SU-DHL-6 (cell line): ENCODE measurements around the gene FAIM.
"Not testable (repeated sequence)": the region's sequence is repeated elsewhere in the genome, so short reads cannot be mapped to it uniquely, and the experiment has no call there.

Experiments
- H2AFZ ChIP-seq: fragments of 200-600 bp; sonication (generic); 2 replicates; pipeline ENCODE4 v1.6.1; 2014; ENCODE audit warnings: low read depth, mild to moderate bottlenecking, moderate library complexity, mixed read lengths, antibody characterized with exemption, low read length; ENCODE audit not compliant: severe bottlenecking
- H3F3A ChIP-seq: fragments of 200-600 bp; shearing (Covaris generic); 2 replicates; pipeline ENCODE4 v1.6.0; 2016; ENCODE audit warnings: antibody characterized with exemption, mild to moderate bottlenecking; ENCODE audit not compliant: insufficient read depth
- H3K27ac ChIP-seq: fragments of 200-600 bp; sonication (generic); 2 replicates; pipeline ENCODE4 v1.5.1; 2016; ENCODE audit warnings: low read depth, mild to moderate bottlenecking, low read length, moderate library complexity, mixed read lengths
- H3K27me3 ChIP-seq: fragments of 200-600 bp; sonication (generic), shearing (Covaris generic); 2 replicates; pipeline ENCODE4 v1.6.0; 2014; ENCODE audit warnings: mild to moderate bottlenecking, low read length
- H3K36me3 ChIP-seq: fragments of 200-600 bp; sonication (generic); 2 replicates; pipeline ENCODE4 v1.6.1; 2014; ENCODE audit warnings: mild to moderate bottlenecking, low read length, mixed read lengths
- H3K4me2 ChIP-seq: fragments of 300-600, 200-600 bp; shearing (Covaris generic), sonication (generic); 2 replicates; pipeline ENCODE4 v1.6.0; 2014; ENCODE audit warnings: low read length, low read depth, mild to moderate bottlenecking; ENCODE audit not compliant: poor library complexity, severe bottlenecking
- H3K4me3 ChIP-seq: fragments of 200-600 bp; sonication (generic); 2 replicates; pipeline ENCODE4 v1.5.1; 2014; ENCODE audit warnings: antibody characterized with exemption, low read length, mild to moderate bottlenecking, mixed read lengths; ENCODE audit not compliant: insufficient read depth, poor library complexity, severe bottlenecking
- H3K79me2 ChIP-seq: fragments of 200-600 bp; sonication (generic); 2 replicates; pipeline ENCODE4 v1.6.1; 2014; ENCODE audit warnings: mild to moderate bottlenecking, low read length, moderate library complexity; ENCODE audit not compliant: insufficient read depth
- H3K9ac ChIP-seq: fragments of 200-600 bp; sonication (generic); 2 replicates; pipeline ENCODE4 v1.7.0; 2014; ENCODE audit warnings: mild to moderate bottlenecking, low read length
- H3K9me2 ChIP-seq: fragments of 200-600 bp; sonication (generic); replicated peaks from 2 replicates; pipeline ENCODE4 v1.6.1; 2014; ENCODE audit warnings: low read length; ENCODE audit not compliant: insufficient read depth
- H3K9me3 ChIP-seq: fragments of 200-600 bp; sonication (generic); 2 replicates; pipeline ENCODE4 v1.6.1; 2014; ENCODE audit warnings: low read length, mixed read lengths; ENCODE audit not compliant: insufficient read depth
- H4K20me1 ChIP-seq: fragments of 200-600 bp; sonication (generic); 2 replicates; pipeline ENCODE4 v1.6.1; 2014; ENCODE audit warnings: low read depth, mild to moderate bottlenecking, antibody characterized with exemption, low read length, moderate library complexity, mixed read lengths
- CTCF ChIP-seq: fragments of 200-600 bp; sonication (generic); IDR thresholded peaks from one replicate; pipeline ENCODE4 v1.5.1; 2017; ENCODE audit warnings: antibody characterized with exemption, mild to moderate bottlenecking, low read length, moderate library complexity; ENCODE audit not compliant: insufficient read depth, poor library complexity, severe bottlenecking
- EZH2phosphoT487 ChIP-seq: fragments of 200-600 bp; sonication (generic), shearing (Covaris generic); conservative IDR thresholded peaks from 2 replicates; pipeline ENCODE4 v1.6.1; 2018; ENCODE audit warnings: mild to moderate bottlenecking, antibody characterized with exemption, low read length, moderate library complexity, mixed read lengths

FAIM gene

GRCh38 chr3:138678874-138679392 is 70.4 kb downstream of the FAIM start:
- Histone ChIP-seq H4K20me1 (no peaks in the 10 kb centered on the region), H3K9ac (no peak overlapping the region), H2AFZ (no peak overlapping the region), H3K27me3 (no peaks in the 10 kb centered on the region), H3K9me2 (no peaks in the 10 kb centered on the region), H3K27ac (no peak overlapping the region), H3F3A (no peaks in the 10 kb centered on the region), H3K4me3 (no peak overlapping the region), H3K4me2 (no peak overlapping the region), H3K36me3 (peaks cover 24% of the 10 kb centered on the region), H3K79me2 (no peaks in the 10 kb centered on the region), H3K9me3 (peaks cover 11% of the 10 kb centered on the region; the same call in 1 of the 2 replicates)
- TF ChIP-seq EZH2phosphoT487 (no peak), CTCF (no peak)

- H3K9ac ChIP-seq, H3K27ac ChIP-seq, H3K27me3 ChIP-seq, H4K20me1 ChIP-seq, H3K9me2 ChIP-seq, H3K4me3 ChIP-seq, H3F3A ChIP-seq, H3K9me3 ChIP-seq, H3K4me2 ChIP-seq, H3K79me2 ChIP-seq, H2AFZ ChIP-seq: not testable (repeated sequence)
- H3K36me3 ChIP-seq, result peaks cover 12% of the 10 kb centered on the region
These were observed 72.4 kb downstream of the FAIM start for GRCh38 chr3:138680974-138681373.

- H3K9ac ChIP-seq, result no peak overlapping the region
- H4K20me1 ChIP-seq, result no peaks in the 10 kb centered on the region
- H3K36me3 ChIP-seq, result peaks cover 6% of the 10 kb centered on the region; the same call in 1 of the 2 replicates
- no peaks in the 10 kb centered on the region for H3K27me3 ChIP-seq
- TF ChIP-seq EZH2phosphoT487, result no peak
- TF ChIP-seq CTCF, result no peak
- no peaks in the 10 kb centered on the region for H3K9me2 ChIP-seq
- no peak overlapping the region for H3K4me3 ChIP-seq
- no peak overlapping the region for H3K4me2 ChIP-seq
- H3K79me2 ChIP-seq, result no peaks in the 10 kb centered on the region
- no peak overlapping the region for H3K27ac ChIP-seq
- no peak overlapping the region for H2AFZ ChIP-seq
- no peaks in the 10 kb centered on the region for H3F3A ChIP-seq
- peaks cover 1% of the 10 kb centered on the region; the same call in 1 of the 2 replicates for H3K9me3 ChIP-seq
These were observed 73.1 kb downstream of the FAIM start for GRCh38 chr3:138681463-138682220.

DNA sequence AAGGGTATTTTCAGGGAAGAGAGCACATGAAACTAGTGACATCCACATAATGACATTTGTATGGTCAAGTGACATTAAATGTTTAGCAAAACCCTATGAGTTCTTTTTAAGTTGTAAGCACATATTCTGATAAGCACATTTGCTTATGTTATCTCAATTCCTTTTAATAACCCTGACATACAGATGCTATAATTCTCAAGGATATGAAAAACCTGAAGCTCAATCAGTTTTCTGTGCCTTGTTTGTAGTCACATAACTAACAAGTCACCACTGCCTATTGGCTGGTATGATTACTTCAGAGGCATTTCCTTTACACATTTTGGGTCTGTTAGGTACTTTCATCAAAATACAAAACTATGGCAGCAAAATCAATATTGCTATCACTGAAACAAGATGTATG is 74.1 kb downstream of the FAIM start:
- Histone ChIP-seq H4K20me1 (no peaks in the 10 kb centered on the region), H3K4me3 (no peak overlapping the region), H3K27ac (no peak overlapping the region), H3K79me2 (no peaks in the 10 kb centered on the region), H3K27me3 (no peaks in the 10 kb centered on the region), H2AFZ (no peak overlapping the region), H3K4me2 (no peak overlapping the region), H3K9me2 (no peaks in the 10 kb centered on the region), H3K36me3 (peaks cover under 1% of the 10 kb centered on the region; the same call in 1 of the 2 replicates), H3K9me3 (no peaks in the 10 kb centered on the region), H3K9ac (no peak overlapping the region), H3F3A (no peaks in the 10 kb centered on the region)
- TF ChIP-seq EZH2phosphoT487 (no peak), CTCF (no peak)
